ENCODE data around the gene CSMD2.

Gene CSMD2

DNA sequence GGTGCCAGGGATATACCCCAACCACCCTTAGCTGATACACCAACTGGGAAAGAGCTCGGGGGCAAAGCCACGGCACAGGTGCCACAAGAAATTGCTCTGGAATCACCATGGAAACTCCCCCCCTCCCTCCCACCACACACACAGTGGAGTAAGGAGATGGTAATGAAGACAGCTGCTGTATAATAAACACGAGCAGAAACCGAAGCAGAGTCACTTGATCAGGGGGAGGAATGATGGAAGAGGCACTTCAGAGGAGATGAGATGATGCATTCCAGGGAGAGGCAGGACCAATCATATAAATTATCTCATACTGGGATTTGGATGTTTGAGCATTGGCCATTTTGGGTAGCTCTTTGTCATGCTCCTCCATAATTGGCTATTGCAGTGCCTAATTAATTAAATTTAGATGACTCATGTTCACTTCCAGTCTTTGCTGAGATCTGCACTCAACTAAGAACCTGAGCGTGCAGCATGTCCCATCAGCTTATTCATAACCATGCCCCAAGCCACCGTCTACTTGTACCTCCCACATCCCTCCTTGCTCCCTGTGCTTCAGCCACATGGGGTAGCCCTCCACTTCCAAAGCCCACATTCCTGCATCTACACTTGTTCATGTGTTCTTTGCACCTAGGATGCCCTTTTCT is 503.1 kb downstream of the CSMD2 start:
- TF ChIP-seq, protein P1, sequence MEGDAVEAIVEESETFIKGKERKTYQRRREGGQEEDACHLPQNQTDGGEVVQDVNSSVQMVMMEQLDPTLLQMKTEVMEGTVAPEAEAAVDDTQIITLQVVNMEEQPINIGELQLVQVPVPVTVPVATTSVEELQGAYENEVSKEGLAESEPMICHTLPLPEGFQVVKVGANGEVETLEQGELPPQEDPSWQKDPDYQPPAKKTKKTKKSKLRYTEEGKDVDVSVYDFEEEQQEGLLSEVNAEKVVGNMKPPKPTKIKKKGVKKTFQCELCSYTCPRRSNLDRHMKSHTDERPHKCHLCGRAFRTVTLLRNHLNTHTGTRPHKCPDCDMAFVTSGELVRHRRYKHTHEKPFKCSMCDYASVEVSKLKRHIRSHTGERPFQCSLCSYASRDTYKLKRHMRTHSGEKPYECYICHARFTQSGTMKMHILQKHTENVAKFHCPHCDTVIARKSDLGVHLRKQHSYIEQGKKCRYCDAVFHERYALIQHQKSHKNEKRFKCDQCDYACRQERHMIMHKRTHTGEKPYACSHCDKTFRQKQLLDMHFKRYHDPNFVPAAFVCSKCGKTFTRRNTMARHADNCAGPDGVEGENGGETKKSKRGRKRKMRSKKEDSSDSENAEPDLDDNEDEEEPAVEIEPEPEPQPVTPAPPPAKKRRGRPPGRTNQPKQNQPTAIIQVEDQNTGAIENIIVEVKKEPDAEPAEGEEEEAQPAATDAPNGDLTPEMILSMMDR (conservative IDR thresholded peaks at IDR 0.05): no peak
- H3K27ac ChIP-seq: peak overlapping the region; percentile 97

DNA sequence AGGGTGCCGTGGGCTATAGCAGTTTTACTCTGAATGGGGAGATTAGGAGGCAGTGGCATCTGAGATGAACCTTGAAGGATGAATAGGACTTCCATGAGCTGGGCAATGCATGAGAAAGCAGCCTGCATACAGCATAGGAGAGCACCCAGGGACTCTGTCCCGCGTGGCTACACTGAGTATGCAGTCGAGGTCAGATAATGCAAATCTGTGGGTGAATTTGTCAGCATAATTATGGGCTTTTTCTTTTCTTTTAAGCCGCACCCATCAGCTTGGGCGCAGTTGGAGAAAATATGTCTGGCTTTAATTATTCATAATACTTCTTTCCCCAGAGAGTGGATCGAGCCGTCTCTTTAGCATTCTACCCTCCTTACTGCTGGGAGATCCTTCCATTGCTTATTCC is 504.1 kb downstream of the CSMD2 start:
- H3K27ac ChIP-seq: peak overlapping the region; percentile 97
- TF ChIP-seq, protein P1 (conservative IDR thresholded peaks at IDR 0.05): no peak

DNA sequence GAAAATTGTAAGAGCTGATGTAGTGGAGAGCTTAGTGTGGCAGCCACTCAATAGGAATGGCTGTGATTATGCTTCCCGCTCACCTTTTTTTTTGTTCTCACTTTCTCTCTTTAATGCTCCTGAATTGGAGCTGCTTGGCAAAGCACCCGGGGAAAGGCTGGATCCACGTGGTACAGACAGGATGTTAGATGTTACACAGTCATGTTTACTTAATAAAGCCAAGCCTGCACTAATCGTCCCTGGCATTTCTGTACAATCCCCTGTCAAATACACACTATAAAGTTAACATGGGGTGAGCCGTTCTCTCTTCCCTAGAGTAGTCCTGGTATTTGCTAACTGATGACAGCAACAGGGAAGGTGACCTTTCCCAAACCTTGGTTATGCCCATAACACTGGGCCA is 504.8 kb downstream of the CSMD2 start:
- TF ChIP-seq, protein P1 (conservative IDR thresholded peaks at IDR 0.05): no peak
- peak overlapping the region; percentile 97 for H3K27ac ChIP-seq

DNA sequence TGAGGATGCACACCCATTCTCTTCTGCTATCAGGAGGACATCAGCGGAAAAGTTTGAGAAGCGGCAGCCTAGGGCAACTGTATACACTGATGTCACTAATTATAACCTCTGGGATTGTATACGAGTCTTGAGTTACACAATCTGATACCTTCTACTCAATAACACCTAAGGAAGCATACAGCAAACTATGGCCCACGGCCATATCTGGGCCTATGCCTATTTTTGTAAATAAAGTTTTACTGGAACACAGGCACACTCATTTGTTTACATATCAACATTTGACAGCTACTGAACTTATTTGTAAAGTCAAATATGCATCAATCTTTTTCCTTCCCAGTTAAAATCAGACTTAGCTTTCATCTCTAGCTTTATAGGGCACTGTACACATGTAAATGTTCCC is 505.4 kb downstream of the CSMD2 start:
- TF ChIP-seq, protein P1 (conservative IDR thresholded peaks at IDR 0.05): no peak
- H3K27ac ChIP-seq: peak overlapping the region; percentile 97

DNA sequence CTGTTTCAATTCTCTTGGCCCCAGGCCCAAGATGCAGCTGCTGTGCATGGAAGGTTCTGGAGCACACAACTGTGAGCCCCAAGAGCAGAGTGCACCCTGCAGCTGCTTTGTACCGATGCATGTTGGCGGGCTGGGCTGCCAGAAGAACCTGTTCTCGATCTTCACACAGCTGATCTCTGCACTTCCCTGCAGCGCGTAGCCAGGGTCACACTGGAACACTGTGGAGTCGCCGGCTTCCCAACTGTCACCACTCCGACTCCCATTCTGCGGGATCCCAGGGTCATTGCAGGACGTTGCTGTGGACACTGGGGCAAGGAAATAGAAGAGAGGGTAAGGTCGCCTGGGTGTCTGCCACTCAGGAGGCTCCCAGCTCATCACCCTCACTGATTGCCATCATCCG is 507.2 kb downstream of the CSMD2 start:
- H3K27ac ChIP-seq: peak overlapping the region; percentile 97
- TF ChIP-seq, protein P1 (conservative IDR thresholded peaks at IDR 0.05): no peak

DNA sequence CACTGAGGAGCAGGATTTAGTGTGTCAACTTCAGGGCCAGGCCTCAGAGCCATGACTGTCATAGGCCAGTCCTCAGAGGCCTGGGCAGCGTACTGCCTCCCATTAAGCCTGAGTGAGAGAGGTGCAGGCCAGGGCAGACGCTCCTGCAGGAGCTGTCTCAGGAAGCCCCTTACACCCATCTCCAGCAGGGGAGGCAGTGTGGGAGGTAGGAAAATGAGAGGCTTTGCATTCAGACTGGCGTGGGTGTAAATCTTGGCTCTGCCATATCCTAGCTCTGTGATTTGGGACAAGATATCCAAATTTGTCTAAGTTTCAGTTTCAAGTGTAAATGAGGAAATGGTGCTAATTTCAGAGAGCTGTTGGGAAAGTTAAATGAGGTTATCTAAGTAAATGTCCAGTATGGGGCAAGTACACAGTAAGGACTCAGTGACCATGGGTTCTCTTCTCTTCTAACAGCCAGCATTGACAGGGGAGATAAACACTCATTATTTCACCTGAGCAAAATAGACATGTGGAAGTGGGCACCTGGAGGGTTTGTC is 508.5 kb downstream of the CSMD2 start:
- TF ChIP-seq, protein P1 (conservative IDR thresholded peaks at IDR 0.05): no peak
- peak overlapping the region; percentile 97; the same call in 1 of the 2 replicates for H3K27ac ChIP-seq

DNA sequence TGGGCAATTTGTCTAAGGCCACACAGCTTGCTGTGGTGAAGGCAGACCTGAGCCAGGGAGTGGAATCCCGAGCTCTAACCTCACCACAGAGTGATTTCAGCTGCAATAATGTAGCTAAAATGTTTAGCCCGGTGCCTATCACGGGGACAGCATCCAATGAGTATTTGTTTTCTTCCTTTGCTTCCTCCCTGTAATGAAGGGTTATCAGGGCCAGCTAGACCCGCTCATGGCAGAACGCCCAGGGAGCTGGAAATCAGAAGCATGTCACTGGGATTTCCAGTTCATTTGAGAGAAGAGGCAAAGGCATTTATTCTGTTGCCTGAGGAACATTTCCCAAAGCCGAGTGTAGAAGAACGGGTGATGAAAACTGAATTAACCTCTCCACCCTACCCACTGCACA is 509.5 kb downstream of the CSMD2 start:
- TF ChIP-seq, protein P1 (conservative IDR thresholded peaks at IDR 0.05): no peak
- H3K27ac ChIP-seq: peak overlapping the region; percentile 54

Measured in VCaP (cell line).